Measurements from ENCODE around the gene ESPNL.
"Not testable (repeated sequence)": the region's sequence is repeated elsewhere in the genome, so short reads cannot be mapped to it uniquely, and the experiment has no call there.

The ESPNL gene

GRCh38 chr2:238100049-238100820 is at the start of gene ESPNL:
ESPNL (plus strand) TSS chr2:238100340; CDS start chr2:238100420, 80 bp downstream.
- DNase-seq (ENCODE audit: low read depth, low spot score): no peak

GRCh38 chr2:238053191-238053776 is 46.9 kb upstream of the ESPNL start:
- H3K27ac ChIP-seq: no peak overlapping the region
- no peak for DNase-seq (ENCODE audit: low read depth, low spot score)

More at GRCh38 chr2:238100049-238100820, at the start of gene ESPNL:
- H3K27ac ChIP-seq: no peak within 1 kb of the TSS

GRCh38 chr2:238055841-238056240 is 44.3 kb upstream of the ESPNL start:
- H3K27ac ChIP-seq: no peak overlapping the region
- no peak for DNase-seq (ENCODE audit: low read depth, low spot score)

- H3K27ac ChIP-seq; DNase-seq (ENCODE audit: low read depth, low spot score): not testable (repeated sequence)
Measured at GRCh38 chr2:238057696-238058575, 42.2 kb upstream of the ESPNL start.

GRCh38 chr2:238059505-238059904 is 40.6 kb upstream of the ESPNL start:
- no peak for DNase-seq (ENCODE audit: low read depth, low spot score)
- no peak overlapping the region for H3K27ac ChIP-seq

- DNase-seq (ENCODE audit: low read depth, low spot score): no peak
Measured at GRCh38 chr2:238060096-238060541, 40.0 kb upstream of the ESPNL start.

GRCh38 chr2:238060542-238061314 is 39.4 kb upstream of the ESPNL start, which contains the start of gene SCLY:
SCLY (plus strand) TSS chr2:238061001; CDS start chr2:238061055, 54 bp downstream.
- peak; percentile 84 for DNase-seq (ENCODE audit: low read depth, low spot score)
- peak within 1 kb of the TSS; percentile 73 for H3K27ac ChIP-seq

More at GRCh38 chr2:238060096-238060541, 40.0 kb upstream of the ESPNL start:
- peak overlapping the region; percentile 73 for H3K27ac ChIP-seq

GRCh38 chr2:238061315-238062202 is 38.6 kb upstream of the ESPNL start:
- no peak for DNase-seq (ENCODE audit: low read depth, low spot score)
- H3K27ac ChIP-seq: peak overlapping the region; percentile 73

GRCh38 chr2:238063414-238064189 is 36.5 kb upstream of the ESPNL start:
- no peak overlapping the region for H3K27ac ChIP-seq
- no peak for DNase-seq (ENCODE audit: low read depth, low spot score)

GRCh38 chr2:238064376-238064775 is 35.8 kb upstream of the ESPNL start:
- no peak for DNase-seq (ENCODE audit: low read depth, low spot score)
- no peak overlapping the region for H3K27ac ChIP-seq

- no peak overlapping the region for H3K27ac ChIP-seq
- no peak for DNase-seq (ENCODE audit: low read depth, low spot score)
Measured at GRCh38 chr2:238065071-238065846, 34.9 kb upstream of the ESPNL start.

- no peak overlapping the region for H3K27ac ChIP-seq
- no peak for DNase-seq (ENCODE audit: low read depth, low spot score)
Measured at GRCh38 chr2:238066218-238066617, 33.9 kb upstream of the ESPNL start.

- not testable (repeated sequence) for DNase-seq (ENCODE audit: low read depth, low spot score); H3K27ac ChIP-seq
Measured at GRCh38 chr2:238066718-238067117, 33.4 kb upstream of the ESPNL start.

GRCh38 chr2:238067939-238068338 is 32.2 kb upstream of the ESPNL start:
- no peak for DNase-seq (ENCODE audit: low read depth, low spot score)
- no peak overlapping the region for H3K27ac ChIP-seq

- DNase-seq (ENCODE audit: low read depth, low spot score): no peak
- H3K27ac ChIP-seq: no peak overlapping the region
Measured at GRCh38 chr2:238069021-238069709, 31.0 kb upstream of the ESPNL start.

GRCh38 chr2:238069877-238070276 is 30.3 kb upstream of the ESPNL start:
- DNase-seq (ENCODE audit: low read depth, low spot score): no peak

GRCh38 chr2:238075397-238075796 is 24.7 kb upstream of the ESPNL start:
- DNase-seq (ENCODE audit: low read depth, low spot score): no peak
- H3K27ac ChIP-seq: no peak overlapping the region

More at GRCh38 chr2:238069877-238070276, 30.3 kb upstream of the ESPNL start:
- no peak overlapping the region for H3K27ac ChIP-seq
